ENCODE measurements around the gene STAT3.

- TF ChIP-seq CTCF (IDR thresholded peaks at IDR 0.05) (no peak), ZFX (IDR thresholded peaks at IDR 0.05; ENCODE audit: borderline replicate concordance) (no peak)
Observed at GRCh38 chr17:42389899-42390298, 1.7 kb upstream of the STAT3 start.

Measured in 22Rv1 (cell line).